SKM-1 (cell line): ENCODE results near the gene SEMA6C.
"Not testable (repeated sequence)": the region's sequence is repeated elsewhere in the genome, so short reads cannot be mapped to it uniquely, and the experiment has no call there.

ENCODE experiments used
- DNase-seq: peaks from one replicate; lab custom pipeline; 2025; ENCODE audit not compliant: unreplicated experiment; lab: John Stamatoyannopoulos, UW

SEMA6C gene

GRCh38 chr1:151132335-151133017, 14.0 kb downstream of the SEMA6C start:
- no peak for DNase-seq

- DNase-seq = no peak
Observed at GRCh38 chr1:151131701-151132334, 14.6 kb downstream of the SEMA6C start.

- no peak for DNase-seq
Observed at GRCh38 chr1:151130987-151131586, 15.3 kb downstream of the SEMA6C start.

GRCh38 chr1:151128800-151129199, 17.6 kb downstream of the SEMA6C start:
- DNase-seq = no peak

GRCh38 chr1:151124763-151125403, 21.5 kb downstream of the SEMA6C start:
- no peak for DNase-seq

- no peak for DNase-seq
Observed at GRCh38 chr1:151113877-151114276, 32.6 kb downstream of the SEMA6C start.

GRCh38 chr1:151108331-151108730, 38.1 kb downstream of the SEMA6C start:
- no peak for DNase-seq

- no peak for DNase-seq
Observed at GRCh38 chr1:151106894-151107293, 39.5 kb downstream of the SEMA6C start.

GRCh38 chr1:151104630-151105029, 41.8 kb downstream of the SEMA6C start:
- DNase-seq = no peak

GRCh38 chr1:151098126-151098525, 48.3 kb downstream of the SEMA6C start:
- DNase-seq = no peak

GRCh38 chr1:151097426-151097825, 49.0 kb downstream of the SEMA6C start:
- DNase-seq = not testable (repeated sequence)

- no peak for DNase-seq
Observed at GRCh38 chr1:151085953-151086559, 60.4 kb downstream of the SEMA6C start.
